ENCODE results near the gene SEPHS1.
"Not testable (repeated sequence)": the region's sequence is repeated elsewhere in the genome, so short reads cannot be mapped to it uniquely, and the experiment has no call there.

SEPHS1 gene

DNA sequence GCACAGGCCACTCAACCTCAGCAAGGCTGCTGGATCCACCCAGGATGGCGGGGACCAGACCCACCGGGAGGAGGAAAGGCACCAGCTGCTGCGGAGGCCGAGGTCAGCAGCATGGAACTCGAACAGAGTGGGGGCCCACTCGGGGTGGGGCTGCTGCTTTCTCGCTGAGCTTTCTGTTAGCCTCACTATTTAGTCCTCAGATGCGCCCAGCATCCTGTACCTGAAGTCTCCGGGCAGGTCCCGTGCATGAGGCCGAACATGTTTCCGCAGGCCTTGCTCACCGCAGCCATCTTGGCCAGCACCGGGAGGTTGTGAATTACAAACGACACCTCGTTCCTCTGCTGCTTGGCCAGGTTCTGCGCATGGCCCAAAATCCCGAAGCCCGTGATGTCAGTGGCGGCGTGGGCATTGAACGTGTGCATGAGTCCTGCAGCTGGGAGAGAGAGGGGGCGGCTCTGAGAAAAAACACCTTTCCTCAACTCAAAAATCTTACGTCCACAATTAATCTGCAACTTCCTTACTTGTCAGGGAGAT lies 25.4 kb downstream of the SEPHS1 start:
- no peak for DNase-seq

DNA sequence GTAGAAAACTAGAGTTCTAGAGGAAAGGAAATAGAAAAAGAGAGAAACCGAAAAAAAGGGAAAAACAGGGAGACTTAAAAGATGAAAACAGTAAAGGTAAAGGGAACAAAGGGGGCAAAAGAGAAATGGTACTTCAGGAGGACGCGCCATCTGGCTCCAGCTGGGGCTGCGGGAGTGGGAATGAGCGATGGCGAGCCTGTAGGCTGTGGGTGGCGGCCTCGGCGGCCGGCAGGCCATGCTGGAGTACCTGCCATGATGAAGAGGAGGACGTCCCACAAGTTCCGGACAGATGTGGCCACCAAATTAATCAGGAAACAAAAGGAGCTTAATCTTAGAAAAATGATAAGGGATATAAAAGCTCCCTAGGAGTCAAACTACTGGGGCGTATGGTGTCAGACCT lies 26.5 kb downstream of the SEPHS1 start:
- no peak for DNase-seq

DNA sequence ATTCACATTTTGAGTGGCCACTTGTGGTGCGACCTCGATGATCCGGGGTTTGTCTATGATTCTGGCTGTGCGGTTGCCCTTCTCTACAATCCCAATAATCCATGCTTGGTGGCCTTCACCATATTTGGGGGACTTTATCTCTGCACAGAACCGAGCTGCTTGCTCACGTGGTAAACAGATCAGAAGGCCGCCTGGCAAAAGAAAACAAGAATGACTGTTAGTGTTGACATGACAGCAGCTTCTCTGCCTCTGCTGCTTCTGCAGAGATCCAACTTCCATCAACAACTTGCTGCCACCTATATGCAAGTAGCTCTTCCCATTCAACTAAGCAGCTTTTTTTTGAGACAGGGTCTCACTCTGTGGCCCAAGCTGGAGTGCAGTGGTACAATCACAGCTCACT lies 28.9 kb downstream of the SEPHS1 start:
- DNase-seq, result no peak

DNA sequence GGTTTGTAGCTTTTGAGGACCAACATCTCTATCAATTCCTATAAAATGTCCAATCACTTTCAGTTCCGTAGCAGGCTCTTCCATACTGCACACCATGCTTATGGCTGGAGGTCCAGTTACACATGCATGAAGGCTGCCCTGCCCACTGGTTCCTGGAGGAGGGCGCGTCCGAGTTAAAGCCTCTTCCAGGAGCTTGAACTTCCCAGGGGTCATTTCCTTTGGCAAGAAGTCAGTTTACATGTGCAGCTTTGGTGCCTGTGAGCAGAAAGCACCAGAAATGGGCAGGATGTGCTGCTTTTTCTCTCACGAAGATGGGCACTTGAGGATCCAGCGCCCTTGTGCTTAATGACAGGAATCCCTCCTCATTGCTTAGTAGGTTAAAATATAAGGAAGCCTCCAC lies 30.6 kb downstream of the SEPHS1 start:
- DNase-seq, result no peak

DNA sequence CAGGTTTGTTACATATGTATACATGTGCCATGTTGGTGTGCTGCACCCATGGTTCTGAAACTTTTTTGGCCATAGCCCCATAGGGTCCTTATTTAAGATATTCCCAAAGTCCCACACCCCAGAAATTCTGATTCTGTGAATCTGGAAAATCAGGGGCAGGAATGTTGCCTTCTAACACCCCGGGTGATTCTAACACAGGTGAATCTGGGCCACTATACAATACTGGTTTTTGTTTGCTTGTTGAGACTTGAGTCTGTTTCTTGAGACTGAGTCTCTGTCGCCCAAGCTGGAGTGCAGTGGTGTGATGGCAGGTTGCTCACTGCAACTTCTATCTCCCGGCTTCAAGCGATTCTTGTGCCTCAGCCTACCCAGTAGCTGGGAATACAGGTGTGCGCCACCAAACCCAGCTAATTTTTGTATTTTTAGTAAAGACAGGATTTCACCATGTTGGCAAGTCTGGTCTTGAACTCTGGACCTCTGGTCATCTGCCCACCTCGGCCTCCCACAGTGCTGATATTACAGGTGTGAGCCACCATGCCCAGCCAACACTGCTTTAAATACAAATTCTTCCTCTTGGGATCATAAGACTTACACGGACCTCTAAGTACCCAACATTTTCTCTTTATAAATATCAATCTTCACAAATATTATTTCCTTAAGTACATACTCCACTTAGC lies 31.3 kb downstream of the SEPHS1 start:
- DNase-seq, result no peak

DNA sequence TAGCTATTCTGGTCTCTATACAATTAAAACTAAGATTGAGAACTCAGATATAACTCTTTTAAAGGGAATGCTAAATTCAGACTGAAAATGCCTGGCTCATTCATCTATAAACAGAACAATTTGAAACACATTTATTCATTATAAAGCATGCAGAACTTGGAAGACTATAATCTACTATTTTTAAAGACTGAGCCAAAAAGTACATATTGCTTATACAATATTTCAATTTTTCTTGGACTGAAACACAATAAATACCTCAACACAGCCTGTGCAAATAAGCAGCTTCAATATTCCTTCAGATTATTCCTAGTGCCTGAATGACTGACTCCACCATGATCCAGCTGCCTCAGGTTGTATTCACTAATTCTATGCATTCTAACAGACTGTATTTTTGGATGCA lies 32.7 kb downstream of the SEPHS1 start:
- no peak for DNase-seq

DNA sequence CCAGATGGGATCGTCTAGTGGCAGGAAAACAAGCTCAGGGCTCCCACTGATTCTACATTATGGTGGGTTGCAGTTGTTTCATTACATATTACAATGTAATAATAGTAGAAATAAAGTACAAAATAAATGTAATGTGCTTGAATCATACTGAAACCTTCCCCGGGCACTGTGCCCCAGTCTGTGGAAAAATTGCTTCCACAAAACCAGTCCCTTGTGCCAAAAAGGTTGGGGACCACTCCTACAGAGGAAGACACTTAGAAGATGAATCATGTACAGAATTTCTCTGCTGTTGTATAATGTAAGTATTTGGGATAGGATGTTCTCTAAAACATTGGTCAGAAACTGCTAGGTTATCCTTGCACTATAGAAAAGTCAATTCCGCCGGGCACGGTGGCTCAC lies 36.9 kb downstream of the SEPHS1 start:
- no peak for DNase-seq

DNA sequence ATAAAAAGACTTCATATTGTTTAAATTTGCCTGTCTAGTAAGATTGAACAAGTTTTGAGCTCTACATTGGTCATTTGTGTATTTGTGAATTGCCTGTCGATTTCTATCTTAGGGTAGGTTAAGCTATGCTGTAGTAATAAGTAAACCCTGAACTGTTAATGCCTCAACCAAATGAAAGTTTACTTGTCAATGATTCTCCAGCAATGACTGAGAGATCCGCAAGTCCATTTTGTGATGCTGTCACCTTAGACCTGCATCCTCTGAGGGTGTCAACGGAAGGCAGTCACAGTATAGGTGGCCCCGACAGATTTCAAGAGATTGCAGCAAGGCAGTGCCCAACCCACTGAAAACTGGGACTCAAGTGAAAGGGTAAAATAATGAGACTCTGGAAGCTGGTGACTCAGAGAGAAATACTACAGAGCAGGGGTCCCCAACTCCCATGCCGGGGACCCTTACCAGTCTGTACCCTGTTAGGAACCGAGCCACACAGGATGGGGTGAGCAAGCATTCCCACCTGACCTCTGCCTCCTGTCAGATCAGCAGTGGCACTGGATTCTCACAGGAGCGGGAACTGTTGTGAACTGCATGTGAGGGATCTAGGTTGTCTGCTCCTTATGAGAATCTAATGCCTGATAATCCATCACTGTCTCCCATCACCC lies 37.4 kb downstream of the SEPHS1 start:
- no peak for DNase-seq

DNA sequence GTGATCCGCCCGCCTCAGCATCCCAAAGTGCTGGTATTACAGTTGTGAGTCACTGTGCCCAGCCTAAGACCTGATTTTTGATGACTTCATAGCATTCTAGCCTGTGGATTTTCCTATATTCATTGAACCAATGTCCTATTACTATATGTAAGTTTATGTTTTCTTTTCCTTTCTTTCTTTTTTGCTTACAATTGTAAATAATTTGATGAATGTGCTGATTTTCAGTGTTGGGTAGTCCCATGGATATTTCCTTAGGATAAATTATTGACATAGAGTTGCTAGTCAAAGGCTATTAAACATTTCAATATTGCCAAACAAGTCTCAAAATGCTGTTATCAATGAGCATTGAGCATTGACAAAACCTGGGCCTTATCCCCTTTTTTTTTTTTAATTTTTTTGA lies 38.3 kb downstream of the SEPHS1 start:
- DNase-seq, result no peak

DNA sequence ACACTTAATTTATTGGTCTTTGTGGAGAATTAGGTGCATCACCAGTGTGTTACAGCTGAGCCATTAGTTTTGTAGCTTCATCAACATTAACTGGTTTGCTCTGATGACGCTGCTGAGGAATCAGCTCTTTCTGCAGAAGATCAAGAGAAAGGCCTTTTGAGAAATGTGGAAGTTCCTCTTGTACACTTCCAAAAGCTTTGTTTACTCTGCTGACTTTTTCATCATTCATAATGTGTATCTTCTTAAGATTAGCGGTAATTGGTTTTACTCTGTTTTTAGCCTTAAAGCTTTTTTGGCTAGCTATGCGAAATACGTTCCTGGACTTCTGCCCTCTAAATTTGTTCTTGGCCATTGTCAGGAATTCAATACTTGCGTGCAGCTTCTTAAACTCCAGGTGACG lies 40.0 kb downstream of the SEPHS1 start:
- DNase-seq, result no peak

DNA sequence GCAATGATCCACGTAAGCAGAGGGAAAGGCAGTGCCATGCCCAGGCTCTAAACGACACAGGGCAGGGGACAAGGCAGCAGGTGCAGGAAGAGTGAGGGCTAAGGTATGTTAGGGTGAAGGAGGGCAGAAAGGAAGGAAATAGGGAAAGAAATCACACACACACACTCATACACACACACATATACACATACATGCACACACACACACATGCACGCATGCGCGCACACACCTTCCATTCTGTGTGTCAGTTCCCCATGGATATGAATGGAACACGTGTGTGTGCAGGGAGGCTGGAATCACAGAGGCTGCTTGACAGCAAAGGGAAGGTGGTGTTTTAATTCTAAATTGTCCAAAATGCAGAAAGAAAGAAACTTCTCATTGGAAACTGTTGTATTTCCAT lies 42.0 kb downstream of the SEPHS1 start:
- DNase-seq, result no peak

DNA sequence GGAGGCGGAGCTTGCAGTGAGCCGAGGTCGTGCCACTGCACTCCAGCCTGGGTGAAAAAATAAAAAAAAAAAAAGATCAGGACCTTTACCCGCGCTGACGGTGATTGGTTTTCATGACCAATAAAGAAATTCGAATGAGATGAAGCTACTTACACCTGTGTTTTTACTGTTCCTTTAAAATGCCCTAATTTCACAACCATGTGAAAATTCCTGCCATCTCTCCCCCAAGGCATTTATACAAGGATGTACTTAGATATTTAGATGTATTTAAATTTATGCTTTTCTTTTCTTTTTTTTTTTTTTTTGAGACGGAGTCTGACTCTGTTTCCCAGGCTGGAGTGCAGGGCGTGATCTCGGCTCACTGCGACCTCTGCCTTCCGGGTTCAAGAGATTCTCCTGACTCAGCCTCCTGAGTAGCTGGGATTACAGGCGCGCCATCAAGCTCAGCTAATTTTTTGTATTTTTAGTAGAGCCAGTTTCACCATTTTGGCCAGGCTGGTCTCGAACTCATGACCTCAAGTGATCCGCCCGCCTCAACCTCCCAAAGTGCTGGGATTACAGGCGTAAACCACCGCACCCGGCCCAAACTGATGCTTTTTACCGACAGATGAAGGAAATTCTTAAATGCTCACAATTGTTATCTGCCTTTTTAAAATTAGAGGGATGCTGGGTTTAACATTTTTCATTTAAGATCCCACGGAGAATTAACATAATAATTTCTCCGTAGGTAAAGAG lies 45.1 kb downstream of the SEPHS1 start:
- DNase-seq, result no peak

DNA sequence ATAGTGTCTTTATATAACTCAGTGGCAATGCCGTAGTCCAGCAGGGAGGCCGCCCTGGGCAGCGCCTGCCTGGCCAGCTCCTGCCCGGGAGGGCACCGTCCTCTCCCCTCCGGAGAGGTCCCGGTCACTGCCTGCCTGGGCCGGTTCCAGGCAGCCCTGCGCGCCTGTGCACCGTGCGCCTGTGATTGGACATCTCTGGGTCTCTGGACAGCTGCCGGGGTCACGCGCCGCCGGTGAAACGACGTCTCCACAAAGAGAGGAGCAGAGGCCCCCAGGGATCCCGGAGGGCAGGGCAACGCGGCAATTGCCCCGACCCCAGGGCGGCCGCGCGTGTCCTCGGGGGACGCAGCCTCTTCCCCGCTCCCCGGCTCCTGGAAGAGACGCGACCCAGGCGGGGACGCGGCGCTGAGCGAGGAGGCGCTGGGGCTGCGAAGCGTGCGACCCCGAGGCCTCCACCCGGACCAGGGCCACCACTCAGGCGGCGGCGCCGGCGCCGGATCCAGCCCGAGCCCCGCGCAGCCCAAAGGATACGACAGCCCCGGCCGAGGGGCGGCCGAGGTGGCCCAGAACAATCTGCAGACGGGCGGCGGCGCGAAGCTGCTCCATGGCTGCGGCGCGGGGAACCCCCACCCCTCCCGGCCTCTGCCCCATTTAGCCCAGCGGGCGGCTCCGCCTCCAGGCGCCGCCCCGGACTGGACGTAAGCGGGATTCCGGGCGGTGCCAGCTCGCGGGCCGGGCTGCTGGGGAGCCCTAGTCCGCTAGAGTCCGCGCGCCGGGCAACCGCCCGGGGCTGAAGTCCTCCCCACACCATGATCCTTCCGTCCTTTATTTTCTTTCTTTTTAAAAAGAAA lies 48.4 kb downstream of the SEPHS1 start, which contains the start of gene PHYH:
TSS of gene PHYH (minus strand) at position 628 of the 851 bp plus-strand sequence. CDS start at position 606, 22 bp downstream.
- DNase-seq, result peak; percentile 71 to 80

DNA sequence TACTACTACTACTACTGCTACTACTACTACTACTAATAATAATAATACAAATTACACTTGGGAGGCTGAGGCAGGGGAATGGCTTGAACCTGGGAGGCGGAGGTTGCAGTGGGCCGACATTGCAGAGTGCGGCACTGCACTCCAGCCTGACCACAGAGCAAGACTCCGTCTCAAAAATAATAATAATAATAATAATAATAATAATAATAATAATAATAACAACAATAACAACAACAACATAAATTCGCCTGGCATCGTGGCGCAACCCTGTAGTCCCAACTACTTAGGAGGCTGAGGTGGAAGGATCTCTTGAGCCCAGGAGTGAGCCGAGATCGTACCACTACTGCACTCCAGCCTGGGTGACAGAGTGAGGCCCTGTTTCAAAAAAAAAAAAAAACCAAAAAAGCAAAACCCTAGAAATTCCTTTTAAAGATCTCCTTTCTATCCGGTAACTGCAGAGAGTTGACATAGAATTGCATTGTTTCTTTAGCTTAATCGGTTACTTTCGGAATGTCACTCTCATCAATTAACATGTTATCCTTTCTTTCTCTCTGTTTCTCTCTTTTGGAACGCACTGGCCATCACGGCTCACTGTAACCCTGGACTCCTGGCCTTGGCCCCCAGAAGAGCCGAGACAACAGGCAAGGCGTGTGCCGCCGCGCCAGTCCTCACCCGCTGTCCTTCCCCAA lies 49.2 kb downstream of the SEPHS1 start:
- DNase-seq, result no peak

DNA sequence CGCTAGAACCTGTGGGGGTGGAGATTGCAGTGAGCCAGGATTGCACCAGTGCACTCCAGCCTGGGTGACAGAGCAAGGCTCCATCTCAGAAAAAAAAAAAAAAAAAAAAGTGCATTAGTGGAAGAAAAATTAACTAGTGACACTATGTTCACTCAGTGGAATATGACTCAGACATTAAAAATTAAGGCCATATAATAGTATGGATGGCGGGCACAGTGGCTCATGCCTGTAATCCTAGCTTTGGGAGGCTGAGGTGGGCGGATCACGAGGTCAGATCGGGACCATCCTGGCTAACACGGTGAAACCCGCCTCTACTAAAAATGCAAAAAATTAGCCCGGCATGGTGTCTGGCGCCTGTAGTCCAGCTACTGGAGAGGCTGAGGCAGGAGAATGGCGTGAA lies 51.6 kb downstream of the SEPHS1 start:
- no peak for DNase-seq

DNA sequence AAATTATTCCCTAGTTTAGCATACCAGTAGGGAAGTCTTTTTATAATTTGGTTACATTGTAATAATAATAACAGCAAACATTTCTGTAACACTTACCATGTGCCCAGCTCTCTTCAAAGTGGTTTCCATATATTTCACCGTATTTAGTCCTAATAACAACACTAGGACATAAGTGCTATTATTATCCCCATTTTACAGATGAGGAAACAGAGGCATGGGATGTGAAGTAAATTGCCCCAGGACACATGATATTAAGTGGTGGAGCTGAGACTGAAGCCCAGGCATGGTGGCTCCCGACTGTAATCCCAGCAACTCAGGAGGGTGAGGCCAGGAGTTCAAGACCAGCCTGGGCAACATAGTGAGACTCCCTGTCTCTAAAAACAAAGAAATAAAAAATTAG lies 53.3 kb downstream of the SEPHS1 start:
- DNase-seq, result no peak

DNA sequence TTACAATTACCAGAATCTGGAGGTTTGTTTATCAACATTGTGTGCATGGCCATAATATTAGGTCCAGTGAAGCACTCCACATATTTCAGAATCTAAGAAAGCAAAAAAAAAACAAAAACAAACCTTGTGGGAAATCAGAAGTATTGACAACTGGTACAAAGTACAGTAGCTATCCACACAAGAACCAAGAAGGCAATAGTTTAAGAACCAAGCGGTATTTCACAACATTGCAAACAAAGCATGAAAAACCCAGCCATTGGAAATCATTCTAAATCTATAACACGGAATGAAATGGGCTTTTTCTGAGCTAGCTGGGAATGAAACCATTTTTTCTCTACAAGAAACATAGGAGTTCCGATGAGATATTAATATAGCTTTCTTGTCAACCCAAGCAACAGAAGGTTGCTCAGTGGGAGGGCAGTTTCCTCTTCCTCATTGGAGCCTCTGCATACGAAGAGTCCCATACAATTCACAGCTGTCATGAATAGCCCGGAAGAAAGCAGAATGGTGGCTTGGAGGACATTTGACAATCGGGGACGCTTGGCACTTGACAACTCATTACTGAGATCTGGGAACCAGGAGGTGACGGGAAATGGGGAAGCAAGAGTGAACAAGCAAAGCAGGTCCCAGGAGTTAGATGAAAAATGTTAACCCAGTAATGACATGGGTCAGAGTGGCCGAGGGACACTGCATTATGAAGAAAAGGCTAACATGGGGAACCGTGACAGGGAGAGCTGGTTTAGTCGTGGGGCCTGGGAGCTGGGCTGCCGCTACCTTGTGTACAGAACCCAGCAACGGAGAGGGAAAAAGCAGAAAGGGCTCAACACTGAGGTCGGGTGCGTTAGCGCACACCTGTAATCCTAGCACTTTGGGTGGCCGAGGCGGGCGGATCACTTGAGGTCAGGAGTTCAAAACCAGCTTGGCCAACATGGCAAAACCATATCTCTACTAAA lies 56.0 kb downstream of the SEPHS1 start:
- DNase-seq, result no peak

DNA sequence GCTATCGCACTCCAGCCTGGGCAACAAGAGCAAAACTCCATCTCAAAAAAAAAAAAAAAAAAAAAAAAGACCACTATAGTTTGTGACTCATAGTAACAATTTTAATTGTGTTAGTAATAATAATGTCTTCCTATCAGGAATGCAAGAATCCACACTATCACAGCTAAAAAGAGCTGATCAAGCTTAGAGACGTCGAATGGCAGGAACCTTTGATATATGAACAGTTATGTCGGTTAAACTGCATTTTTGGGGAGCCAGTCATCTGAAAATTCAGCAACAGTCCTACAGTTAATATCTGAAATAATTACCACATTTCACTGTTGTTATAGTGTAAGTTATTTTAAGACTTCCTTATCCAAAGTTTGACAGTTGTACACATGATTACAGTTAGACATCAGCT lies 57.0 kb downstream of the SEPHS1 start:
- no peak for DNase-seq

DNA sequence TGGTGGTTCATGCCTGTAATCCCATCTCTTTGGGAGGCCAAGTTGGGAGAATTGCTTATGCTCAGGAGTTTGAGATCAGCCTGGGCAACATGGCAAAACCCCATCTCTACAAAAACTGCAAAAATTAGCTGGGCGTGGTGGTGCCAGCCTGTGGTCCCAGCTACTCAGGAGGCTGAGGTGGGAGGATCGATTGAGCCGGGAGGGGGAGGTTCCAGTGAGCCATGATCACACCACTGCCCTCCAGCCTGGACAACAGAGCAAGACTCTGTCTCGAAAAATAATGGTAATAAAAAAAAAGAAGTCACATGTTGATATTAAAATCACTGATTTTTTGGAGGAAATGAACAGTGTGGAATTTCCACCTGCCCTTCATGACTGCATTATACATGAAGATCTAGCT lies 64.0 kb downstream of the SEPHS1 start:
- DNase-seq, result no peak

DNA sequence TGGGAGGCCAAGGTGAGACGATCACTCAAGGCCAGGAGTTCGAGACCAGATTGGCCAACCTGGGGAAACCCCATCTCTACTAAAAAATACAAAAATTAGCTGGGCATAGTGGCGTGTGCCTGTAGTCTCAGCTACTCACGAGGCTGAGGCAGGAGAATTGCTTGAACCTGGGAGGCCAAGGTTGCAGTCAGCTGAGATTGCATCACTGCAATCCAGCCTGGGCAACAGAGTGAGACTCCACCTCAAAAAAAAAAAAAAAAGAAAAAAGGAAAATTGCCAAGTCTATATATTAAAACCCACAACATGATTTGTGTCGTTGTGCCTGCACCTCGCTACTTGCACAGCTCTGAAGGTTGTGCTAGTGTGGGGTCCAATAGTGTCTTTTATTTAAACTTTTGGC lies 65.7 kb downstream of the SEPHS1 start:
- not testable (repeated sequence) for DNase-seq

DNA sequence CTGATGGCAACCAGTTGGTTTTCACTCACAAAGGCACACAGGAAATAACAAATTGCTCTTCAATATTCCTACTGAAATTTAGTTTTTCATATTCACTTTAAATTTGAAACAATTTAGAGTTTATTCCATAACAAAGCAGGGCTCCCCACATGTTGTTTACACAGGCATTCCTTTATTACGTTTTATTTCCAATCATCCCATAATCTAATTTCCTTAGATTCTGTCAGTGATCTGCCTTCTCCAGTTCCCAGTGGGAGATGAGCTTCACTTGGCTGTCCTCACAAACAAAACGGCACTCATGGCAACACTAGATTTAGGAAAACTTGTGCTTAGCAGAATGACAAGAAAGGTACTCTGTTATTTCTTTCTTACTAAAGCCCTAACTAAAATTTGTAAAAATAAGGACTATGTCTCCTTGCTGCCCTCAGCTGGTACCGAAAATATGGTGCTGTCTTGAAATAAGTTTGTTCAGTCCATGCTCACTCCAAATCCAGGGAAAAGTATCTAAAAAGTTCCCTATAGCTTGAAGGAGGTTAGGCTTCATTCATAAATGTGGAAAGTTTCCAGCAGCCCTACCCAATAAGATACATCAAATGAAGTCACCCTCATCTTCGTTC lies 71.2 kb downstream of the SEPHS1 start:
- no peak for DNase-seq

Data from stimulated activated CD4-positive, alpha-beta T cell treated with anti-CD3 and anti-CD28 coated beads, Interleukin-4, amount 100 ng/mL, for 4 hours (primary cell).